HG03060 (cell line): ENCODE data around the gene FOXM1.

Source experiments
- ATAC-seq: cut with Tn5 transposase; IDR thresholded peaks from one replicate; pipeline ENCODE4 v1.9.1; 2021; ENCODE audit warnings: low read depth, moderate number of reproducible peaks; ENCODE audit not compliant: unreplicated experiment

Gene FOXM1

GRCh38 chr12:2812290-2813213 lies 64.4 kb downstream of the FOXM1 start, which contains the start of gene ITFG2:
TSS of gene ITFG2 (plus strand) at chr12:2812668. CDS start at chr12:2812761, 93 bp downstream.
- peak; percentile 81 for ATAC-seq

GRCh38 chr12:2811801-2812200 lies 65.2 kb downstream of the FOXM1 start:
- no peak for ATAC-seq
